Spleen (tissue), 7 donors: ENCODE measurements around the gene CASQ1.

Experiments
- CTCF ChIP-seq, 11 experiments: fragments of 200-600 bp in 7 of 11; fragments of 450-650 bp in 4 of 11; sonication (generic) in 4 of 11; IDR thresholded peaks in 8 of 11; conservative IDR thresholded peaks in 3 of 11; 1 replicate in 7 of 11; 2 replicates in 4 of 11; pipeline versions ENCODE4 v1.4.0 to v1.8.0; 2016 to 2021; ENCODE audit warnings: antibody characterized with exemption in 11 of 11, inconsistent platforms in 4 of 11, mild to moderate bottlenecking in 1 of 11
- POLR2A ChIP-seq, 3 donors: fragments of 450-650 bp; IDR thresholded peaks; one replicate each; pipeline ENCODE4 v1.5.1; 2017; ENCODE audit warnings: antibody characterized with exemption in 3 of 3, mild to moderate bottlenecking in 1 of 3
- POLR2AphosphoS5 ChIP-seq, 3 donors: sonication (generic); formaldehyde crosslinking; IDR thresholded peaks; one replicate each; pipeline ENCODE4 v1.5.1; 2017; ENCODE audit warnings: antibody characterized with exemption in 3 of 3
- donor health status: DM: no; HTN: no; CAD: no; lungs with moderate emphysema.
- donor health status: DM: no; HTN: no; CAD: no.
- donor health status: DM: no; HTN: no; CAD: no.

GRCh38 chr1:160144921-160145320 lies 45.5 kb upstream of the CASQ1 start:
- no peak for TF ChIP-seq POLR2A (IDR thresholded peaks at IDR 0.05)
- TF ChIP-seq CTCF (IDR thresholded peaks at IDR 0.05 in 8 of 11, conservative IDR thresholded peaks at IDR 0.05 in 3 of 11) = no peak
- TF ChIP-seq POLR2AphosphoS5 (IDR thresholded peaks at IDR 0.05) = no peak
